A549 (cell line): ENCODE results near the gene FXN. TPM values are rescaled to one million over a fixed set of nuclear protein-coding genes. Genes with fewer than 3 reads are reported as not detected.

Experiments
- ATAC-seq, 2 experiments: fragments of 200-7000 bp in 1 of 2; fragments of >200 bp in 1 of 2; cut with Nextera tagmentation in 1 of 2; cut with Tn5 transposase in 1 of 2; 3 replicates each; pipeline versions ENCODE4 v1.8.0 to v1.9.1; 2018 to 2020; ENCODE audit warnings: mild to moderate bottlenecking in 1 of 2, moderate library complexity in 1 of 2
- CTCF ChIA-PET: fragments of 300-600 bp; sonication (Branson Sonifier 250); formaldehyde crosslinking; extraction: SDS; loops from one replicate; lab custom pipeline; 2021; ENCODE audit warnings: antibody characterized with exemption, inconsistent platforms; lab: Yijun Ruan, JAX
- POLR2A ChIA-PET: fragments of 350-600 bp; formaldehyde crosslinking; extraction: SDS; loops from one replicate; lab custom pipeline; 2021; ENCODE audit warnings: antibody characterized with exemption, inconsistent platforms; lab: Yijun Ruan, JAX
- DNase-seq, 2 experiments: peaks; one replicate each; pipeline versions ENCODE4 v3.0.0 to v3.0.0-alpha.2; 2011 to 2016; ENCODE audit warnings: low read depth in 1 of 2, low spot score in 1 of 2
- FAIRE-seq: peaks from 2 replicates; lab custom pipeline; 2011; peaks lifted over from hg19 to GRCh38; lab: Jason Lieb, UNC
- H3K27ac ChIP-seq, 2 experiments: fragments of >200 bp; sonication (Bioruptor Twin); formaldehyde crosslinking; 3 replicates each; pipeline ENCODE4 v1.5.1; 2016 to 2017
- H3K4me1 ChIP-seq: fragments of >200 bp; sonication (Bioruptor Twin); formaldehyde crosslinking; 3 replicates; pipeline ENCODE4 v1.6.1; 2016
- H3K4me2 ChIP-seq: fragments of >200 bp; sonication (Bioruptor Twin); formaldehyde crosslinking; 3 replicates; pipeline ENCODE4 v1.6.1; 2016
- H3K4me3 ChIP-seq: fragments of >200 bp; sonication (Bioruptor Twin); formaldehyde crosslinking; 3 replicates; pipeline ENCODE4 v1.5.1; 2016
- H3K9me3 ChIP-seq: fragments of >200 bp; sonication (Bioruptor Twin); formaldehyde crosslinking; 3 replicates; pipeline ENCODE4 v1.6.1; 2016
- BCL3 ChIP-seq: fragments of >200 bp; sonication (Bioruptor Twin); formaldehyde crosslinking; IDR thresholded peaks from 3 replicates; pipeline ENCODE4 v1.6.1; 2016
- BHLHE40 ChIP-seq: IDR thresholded peaks from 2 replicates; pipeline ENCODE4 v1.6.1; 2012; ENCODE audit warnings: low read depth, low read length, inconsistent platforms
- CBX8 ChIP-seq: fragments of 200-600 bp; sonication (generic); IDR thresholded peaks from 2 replicates; pipeline ENCODE4 v1.6.1; 2016
- CHD2 ChIP-seq: fragments of 150-350 bp; IDR thresholded peaks from 2 replicates; pipeline ENCODE4 v1.6.1; 2014; ENCODE audit warnings: low read length; ENCODE audit not compliant: partially characterized antibody
- CHD4 ChIP-seq: fragments of 200-600 bp; sonication (generic); IDR thresholded peaks from 2 replicates; pipeline ENCODE4 v1.6.1; 2016; ENCODE audit warnings: antibody characterized with exemption, mild to moderate bottlenecking, borderline replicate concordance
- EHF ChIP-seq: fragments of 250-450 bp; sonication (Bioruptor Pico); IDR thresholded peaks from 2 replicates; pipeline ENCODE4 v1.5.0; 2020; ENCODE audit warnings: mild to moderate bottlenecking
- EHMT2 ChIP-seq: fragments of 200-600 bp; sonication (generic); IDR thresholded peaks from 2 replicates; pipeline ENCODE4 v1.6.1; 2016; ENCODE audit warnings: antibody characterized with exemption, low read depth, mild to moderate bottlenecking, moderate library complexity
- ELK1 ChIP-seq: fragments of 150-350 bp; IDR thresholded peaks from 2 replicates; pipeline ENCODE4 v1.6.1; 2014; ENCODE audit warnings: low read depth, mild to moderate bottlenecking, low read length
- EP300 ChIP-seq, 2 experiments: fragments of >200 bp; sonication (Bioruptor Twin); formaldehyde crosslinking; IDR thresholded peaks; 2 replicates in 1 of 2; 3 replicates in 1 of 2; pipeline ENCODE4 v1.6.1; 2016 to 2017
- ESRRA ChIP-seq: fragments of 150-350 bp; IDR thresholded peaks from 2 replicates; pipeline ENCODE4 v1.6.1; 2014; ENCODE audit warnings: mild to moderate bottlenecking, low read length, borderline replicate concordance
- FOSB ChIP-seq: fragments of 250-450 bp; sonication (Bioruptor Pico); IDR thresholded peaks from 2 replicates; pipeline ENCODE4 v1.5.0; 2020; ENCODE audit warnings: mild to moderate bottlenecking, moderate library complexity
- FOSL2 ChIP-seq, 2 experiments: fragments of 450-650 bp in 1 of 2; fragments of >200 bp in 1 of 2; sonication (Bioruptor Twin) in 1 of 2; formaldehyde crosslinking; IDR thresholded peaks; 2 replicates each; pipeline versions ENCODE4 v1.5.0 to v1.6.1; 2016 to 2020; ENCODE audit warnings: mild to moderate bottlenecking in 1 of 2, moderate library complexity in 1 of 2
- HEYL ChIP-seq: fragments of 250-450 bp; sonication (Bioruptor Pico); IDR thresholded peaks from 2 replicates; pipeline ENCODE4 v1.8.0; 2021; ENCODE audit warnings: mild to moderate bottlenecking, moderate library complexity
- HMGXB4 ChIP-seq: fragments of 250-450 bp; sonication (Bioruptor Pico); IDR thresholded peaks from 2 replicates; pipeline ENCODE4 v1.5.0; 2021; ENCODE audit warnings: mild to moderate bottlenecking, moderate library complexity, borderline replicate concordance
- HOXA7 ChIP-seq: fragments of 250-450 bp; sonication (Bioruptor Pico); IDR thresholded peaks from 2 replicates; pipeline ENCODE4 v1.5.0; 2020; ENCODE audit warnings: mild to moderate bottlenecking, moderate library complexity
- JUN ChIP-seq, 2 experiments: fragments of >200 bp; sonication (Bioruptor Twin); formaldehyde crosslinking; IDR thresholded peaks; 2 replicates in 1 of 2; 3 replicates in 1 of 2; pipeline ENCODE4 v1.6.1; 2016 to 2017
- JUNB ChIP-seq: fragments of >200 bp; sonication (Bioruptor Twin); formaldehyde crosslinking; IDR thresholded peaks from 2 replicates; pipeline ENCODE4 v1.6.1; 2016
- MAFK ChIP-seq: fragments of 450-650 bp; IDR thresholded peaks from 2 replicates; pipeline ENCODE4 v1.6.1; 2014; ENCODE audit not compliant: partially characterized antibody
- MAZ ChIP-seq: fragments of 150-350 bp; IDR thresholded peaks from 2 replicates; pipeline ENCODE4 v1.6.1; 2014; ENCODE audit warnings: antibody characterized with exemption, low read depth, low read length, borderline replicate concordance
- MYC ChIP-seq: IDR thresholded peaks from 2 replicates; pipeline ENCODE4 v1.6.1; 2012; ENCODE audit warnings: mild to moderate bottlenecking, inconsistent platforms, low read length, improper control_type of control experiment, borderline replicate concordance
- NFE2L2 ChIP-seq: fragments of 150-350 bp; conservative IDR thresholded peaks from 2 replicates; pipeline ENCODE4 v1.6.1; 2014; ENCODE audit warnings: low read length
- NPAS2 ChIP-seq: fragments of 250-450 bp; sonication (Bioruptor Pico); IDR thresholded peaks from 2 replicates; pipeline ENCODE4 v1.8.0; 2022; ENCODE audit warnings: mild to moderate bottlenecking, moderate library complexity, borderline replicate concordance
- NR3C1 ChIP-seq: fragments of >200 bp; sonication (Bioruptor Twin); formaldehyde crosslinking; IDR thresholded peaks from 3 replicates; pipeline ENCODE4 v1.6.1; 2017
- PBX3 ChIP-seq: IDR thresholded peaks from 2 replicates; pipeline ENCODE4 v1.6.1; 2012
- PHF8 ChIP-seq: fragments of 200-600 bp; sonication (generic); IDR thresholded peaks from 2 replicates; pipeline ENCODE4 v1.6.1; 2016; ENCODE audit warnings: low read depth, mild to moderate bottlenecking, antibody characterized with exemption, moderate library complexity, borderline replicate concordance
- POLR2A ChIP-seq: IDR thresholded peaks from 2 replicates; pipeline ENCODE4 v1.6.1; 2012; ENCODE audit warnings: mild to moderate bottlenecking, low read length
- RAD21 ChIP-seq, 2 experiments: fragments of >200 bp in 1 of 2; sonication (Bioruptor Twin) in 1 of 2; formaldehyde crosslinking in 1 of 2; IDR thresholded peaks in 1 of 2; conservative IDR thresholded peaks in 1 of 2; 2 replicates in 1 of 2; 3 replicates in 1 of 2; pipeline ENCODE4 v1.6.1; 2012 to 2018; ENCODE audit warnings: inconsistent platforms in 1 of 2
- RCOR1 ChIP-seq: fragments of 150-350 bp; IDR thresholded peaks from 2 replicates; pipeline ENCODE4 v1.6.1; 2014; ENCODE audit warnings: antibody characterized with exemption, low read length, low read depth
- SMC3 ChIP-seq: fragments of >200 bp; sonication (Bioruptor Twin); formaldehyde crosslinking; IDR thresholded peaks from 3 replicates; pipeline ENCODE4 v1.6.1; 2018; ENCODE audit warnings: inconsistent platforms
- SREBF2 ChIP-seq: fragments of 450-650 bp; IDR thresholded peaks from 2 replicates; pipeline ENCODE4 v1.6.1; 2014; ENCODE audit warnings: mild to moderate bottlenecking, moderate library complexity
- TFCP2L1 ChIP-seq: fragments of 250-450 bp; sonication (Bioruptor Pico); IDR thresholded peaks from 2 replicates; pipeline ENCODE4 v1.5.0; 2021; ENCODE audit warnings: mild to moderate bottlenecking
- TP53 ChIP-seq: fragments of 250-450 bp; sonication (Bioruptor Pico); IDR thresholded peaks from 2 replicates; pipeline ENCODE4 v1.5.0; 2021; ENCODE audit warnings: mild to moderate bottlenecking, moderate library complexity
- USF2 ChIP-seq: fragments of 450-650 bp; IDR thresholded peaks from 2 replicates; pipeline ENCODE4 v1.6.1; 2014; ENCODE audit warnings: antibody characterized with exemption
- ZNF302 ChIP-seq: fragments of 250-450 bp; sonication (Bioruptor Pico); IDR thresholded peaks from 2 replicates; pipeline ENCODE4 v1.9.0; 2021; ENCODE audit warnings: inconsistent platforms, mild to moderate bottlenecking, moderate library complexity
- WGBS: methylation state at CpG from one replicate; pipeline ENCODE4 v1.1.6; 2017; ENCODE audit errors: missing lambda C conversion rate; 5-methylcytosine and 5-hydroxymethylcytosine counted together
- polyA plus RNA-seq, 4 experiments: library from polyadenylated mRNA; depleted of rRNA in 3 of 4; stranded (reverse); fragments of >200 nt; fragmentation: RNase III in 1 of 4; extraction: RNeasy Plus Mini Kit Qiagen cat#74134 plus additional on column Dnase treatment in 1 of 4; gene quantifications; 2 replicates in 3 of 4; 3 replicates in 1 of 4; pipeline ENCODE4 v1.2.3, GENCODE V29; 2011 to 2017

The FXN gene
- polyA plus RNA-seq, 2 of the 4 experiments (the other 2 are of a cell fraction): 22.5 to 26.0 TPM

- Histone ChIP-seq H3K27ac (no peak overlapping the region), H3K4me2 (no peak overlapping the region), H3K9me3 (no peaks in the 10 kb centered on the region), H3K4me1 (no peaks in the 10 kb centered on the region), H3K4me3 (no peak overlapping the region)
- DNase-seq: no peak
- POLR2A ChIA-PET: no interaction called here
- no peak for ATAC-seq
- CTCF ChIA-PET: interaction anchor here (1.5 to 4.3 kb wide), 3 partner anchors 22 to 117 kb away, joined by 3 to 23 read pairs (median 11); no protein-coding TSS in a partner anchor
- 85% methylated on average over 5 of the region's 5 CpGs for WGBS
- no peak for FAIRE-seq
- TF ChIP-seq BHLHE40 (no peak), JUN (IDR thresholded peaks at IDR 0.05) (no peak), FOSB (no peak), PBX3 (no peak), USF2 (no peak), NPAS2 (CRISPR knock-in tag) (no peak), HEYL (CRISPR knock-in tag) (no peak), ESRRA (no peak), SREBF2 (no peak), MAZ (no peak), EP300 (IDR thresholded peaks at IDR 0.05) (no peak), SMC3 (no peak), EHF (CRISPR knock-in tag) (no peak), HMGXB4 (no peak), HOXA7 (CRISPR knock-in tag) (no peak), FOSL2 (IDR thresholded peaks at IDR 0.05) (no peak), FOSL2 (CRISPR knock-in tag; IDR thresholded peaks at IDR 0.05) (no peak), MYC (no peak), TP53 (CRISPR knock-in tag) (no peak), PHF8 (no peak), POLR2A (no peak)
Measured at GRCh38 chr9:69076550-69076949, 41.0 kb downstream of the FXN start.

- ChIA-PET CTCF (interaction anchor here (0.9 to 4.3 kb wide), 4 partner anchors 14 to 116 kb away, joined by 3 to 23 read pairs (median 8); no protein-coding TSS in a partner anchor), POLR2A (no interaction called here)
- Histone ChIP-seq H3K9me3 (no peaks in the 10 kb centered on the region), H3K4me1 (no peaks in the 10 kb centered on the region), H3K27ac (no peak overlapping the region), H3K4me2 (no peak overlapping the region), H3K4me3 (no peak overlapping the region)
- ATAC-seq (no peak; a peak in 1 of 6 replicates), DNase-seq (no peak), FAIRE-seq (no peak)
- TF ChIP-seq NFE2L2 (no peak), BHLHE40 (no peak), RCOR1 (no peak), EHMT2 (no peak), CHD2 (no peak), TFCP2L1 (CRISPR knock-in tag) (no peak), JUN (IDR thresholded peaks at IDR 0.05) (no peak), MAFK (no peak), CBX8 (no peak), ESRRA (no peak), BCL3 (no peak), SMC3 (no peak), HOXA7 (CRISPR knock-in tag) (no peak), PHF8 (no peak), NR3C1 (no peak), RAD21 (conservative IDR thresholded peaks at IDR 0.05 in 1 of 2, IDR thresholded peaks at IDR 0.05 in 1 of 2) (no peak), CHD4 (no peak), JUNB (no peak), ZNF302 (CRISPR knock-in tag) (no peak), ELK1 (no peak)
- WGBS: 74% methylated on average over 2 of the region's 2 CpGs
Measured at GRCh38 chr9:69078069-69078468, 42.5 kb downstream of the FXN start.
